ENCODE data around the gene GARRE1.

GRCh38 chr19:34277244-34277643, 22.9 kb downstream of the GARRE1 start:
- TF ChIP-seq CTCF (IDR thresholded peaks at IDR 0.05) = no peak
- no peak for TF ChIP-seq HOXA7 (CRISPR knock-in tag; IDR thresholded peaks at IDR 0.05)
- no peak for TF ChIP-seq CEBPB (IDR thresholded peaks at IDR 0.05)
- no peak for TF ChIP-seq MAFK (IDR thresholded peaks at IDR 0.05; ENCODE audit: partially characterized antibody)
- no peak for TF ChIP-seq SMC3 (IDR thresholded peaks at IDR 0.05)
- no peak for TF ChIP-seq RAD21 (conservative IDR thresholded peaks at IDR 0.05 in 1 of 2, IDR thresholded peaks at IDR 0.05 in 1 of 2)
- TF ChIP-seq POLR2A (IDR thresholded peaks at IDR 0.05; ENCODE audit: low read length) = no peak
- TF ChIP-seq ZNF302 (CRISPR knock-in tag; IDR thresholded peaks at IDR 0.05) = no peak
- TF ChIP-seq REST (IDR thresholded peaks at IDR 0.05) = no peak
- no peak for TF ChIP-seq USF2 (IDR thresholded peaks at IDR 0.05)
- TF ChIP-seq ZFP36 (IDR thresholded peaks at IDR 0.05; ENCODE audit: borderline replicate concordance, partially characterized antibody) = no peak
- no peak for TF ChIP-seq EP300 (IDR thresholded peaks at IDR 0.05)
- no peak for TF ChIP-seq PBX3 (IDR thresholded peaks at IDR 0.05)

Measured in A549 (cell line).